GM13976 (cell line): ENCODE data around the gene PLA1A.

Experiments used
- DNase-seq: peaks from one replicate; pipeline ENCODE4 v3.0.0; 2012; ENCODE audit warnings: low spot score
- CTCF ChIP-seq: IDR thresholded peaks from 2 replicates; pipeline ENCODE4 v1.5.1; 2012; ENCODE audit warnings: borderline replicate concordance, mild to moderate bottlenecking; ENCODE audit not compliant: insufficient read depth; ENCODE audit errors: extremely low read depth, missing control alignments, control extremely low read depth
- in situ Hi-C: fragments of 300-500 bp; cut with MboI; formaldehyde crosslinking; loops from one replicate; pipeline ENCODE4 v1.12.0; 2022; ENCODE audit warnings: low sequenced_read_pairs, mixed read lengths, inconsistent platforms; ENCODE audit not compliant: unreplicated experiment

The PLA1A gene

GRCh38 chr3:119596398-119596797 lies 1.3 kb upstream of the PLA1A start:
- DNase-seq = no peak
- no peak for TF ChIP-seq CTCF
- in situ Hi-C loops = loop anchor here (25.0 kb wide), 1 partner anchor 491 kb away; the partner anchor contains the start of gene GSK3B

- in situ Hi-C loops = loop anchor here (25.0 kb wide), 1 partner anchor 489 kb away; the partner anchor contains the start of gene GSK3B
- DNase-seq = peak; percentile 54
- TF ChIP-seq CTCF = no peak
These were observed 869 bp downstream of the PLA1A start for GRCh38 chr3:119598410-119599098.

- in situ Hi-C loops = loop anchor here (25.0 kb wide), 1 partner anchor 488 kb away; the partner anchor contains the start of gene GSK3B
- no peak for TF ChIP-seq CTCF
- no peak for DNase-seq
These were observed 2.0 kb downstream of the PLA1A start for GRCh38 chr3:119599558-119600174.

GRCh38 chr3:119600732-119601131 lies 3.0 kb downstream of the PLA1A start:
- peak; percentile 63 for DNase-seq
- in situ Hi-C loops = no loop called here

GRCh38 chr3:119601154-119601553 lies 3.5 kb downstream of the PLA1A start:
- no peak for TF ChIP-seq CTCF
- in situ Hi-C loops = no loop called here
- no peak for DNase-seq

More at GRCh38 chr3:119600732-119601131, 3.0 kb downstream of the PLA1A start:
- peak; percentile 90 for TF ChIP-seq CTCF

- no peak for DNase-seq
- no peak for TF ChIP-seq CTCF
- in situ Hi-C loops = no loop called here
These were observed 5.0 kb downstream of the PLA1A start for GRCh38 chr3:119602676-119603075.

GRCh38 chr3:119604878-119605277 lies 7.2 kb downstream of the PLA1A start:
- in situ Hi-C loops = no loop called here
- no peak for DNase-seq

More at GRCh38 chr3:119604878-119605277, 7.2 kb downstream of the PLA1A start:
- TF ChIP-seq CTCF = no peak
